SJCRH30 (cell line): ENCODE results near the gene CASK. TPM values are rescaled to one million over a fixed set of nuclear protein-coding genes. Genes with fewer than 3 reads are reported as not detected.

Experiments used
- DNase-seq, 2 experiments: peaks; one replicate each; pipeline ENCODE4 v3.0.0-alpha.2; 2015 to 2020
- H3K27ac ChIP-seq: fragments of 250-450 bp; sonication (Bioruptor Pico); 2 replicates; pipeline ENCODE4 v1.5.1; 2020; ENCODE audit warnings: mild to moderate bottlenecking, moderate library complexity
- H3K27me3 ChIP-seq: fragments of 250-450 bp; sonication (Bioruptor Pico); 2 replicates; pipeline ENCODE4 v1.5.1; 2020; ENCODE audit warnings: mild to moderate bottlenecking, moderate library complexity
- H3K36me3 ChIP-seq: fragments of 250-450 bp; sonication (Bioruptor Pico); 2 replicates; pipeline ENCODE4 v1.5.1; 2020; ENCODE audit warnings: mild to moderate bottlenecking, moderate library complexity
- H3K4me1 ChIP-seq: fragments of 250-450 bp; sonication (Bioruptor Pico); 2 replicates; pipeline ENCODE4 v1.5.1; 2020; ENCODE audit warnings: mild to moderate bottlenecking, moderate library complexity
- H3K4me3 ChIP-seq: fragments of 250-450 bp; sonication (Bioruptor Pico); 2 replicates; pipeline ENCODE4 v1.5.1; 2020; ENCODE audit warnings: mild to moderate bottlenecking, moderate library complexity
- H3K9me3 ChIP-seq: fragments of 250-450 bp; sonication (Bioruptor Pico); replicated peaks from 2 replicates; pipeline ENCODE4 v1.5.1; 2020; ENCODE audit warnings: mild to moderate bottlenecking, moderate library complexity
- total RNA-seq: library from RNA; depleted of rRNA; stranded (reverse); fragments of >200 nt; shearing (Covaris generic); gene quantifications from 2 replicates; pipeline ENCODE4 v1.2.3, GENCODE V29; 2014

Gene CASK
- total RNA-seq, 1 experiment from 2014 or later = 43.0 TPM

DNA sequence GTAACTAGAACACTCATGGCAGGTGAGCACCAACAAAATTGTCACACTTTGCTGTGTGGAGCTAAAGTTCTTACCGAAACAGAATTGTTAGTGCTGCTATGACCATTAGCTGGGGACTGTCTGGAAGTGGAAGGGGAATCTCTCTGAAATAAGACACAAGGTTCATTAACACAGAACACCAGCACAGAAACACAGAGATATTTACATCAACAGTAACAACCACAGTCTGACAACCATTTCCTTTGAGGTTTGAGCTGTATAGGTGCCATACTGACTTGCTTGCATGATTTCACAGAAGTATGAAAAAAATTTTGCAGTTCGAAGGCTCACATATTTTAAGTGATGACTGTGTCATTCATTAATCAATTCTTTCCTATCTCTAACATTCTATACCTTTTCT, 366.4 kb downstream of the CASK start:
- H3K4me1 ChIP-seq = peaks cover 12% of the 10 kb centered on the region
- H3K4me3 ChIP-seq = no peak overlapping the region
- no peaks in the 10 kb centered on the region for H3K9me3 ChIP-seq
- H3K27ac ChIP-seq = no peak overlapping the region
- no peaks in the 10 kb centered on the region for H3K36me3 ChIP-seq
- H3K27me3 ChIP-seq = no peaks in the 10 kb centered on the region
- DNase-seq = no peak

DNA sequence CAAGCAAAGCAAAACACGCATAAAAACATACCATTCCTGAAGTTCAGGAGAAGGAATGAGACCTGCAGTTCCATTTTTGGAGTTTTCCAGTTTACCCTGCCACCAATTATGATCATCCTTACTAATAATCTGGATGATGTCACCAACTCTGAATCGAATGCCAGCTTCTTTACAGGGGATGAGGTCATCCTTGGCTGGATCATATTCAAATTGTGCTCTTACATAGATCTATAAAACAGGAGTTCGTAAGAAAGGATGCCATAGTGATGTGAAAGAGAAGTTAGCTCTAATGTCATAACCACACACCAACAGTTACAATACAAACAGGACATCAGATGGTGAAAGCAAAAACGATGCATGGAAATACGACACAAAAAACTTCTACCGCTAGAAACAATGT, 369.7 kb downstream of the CASK start:
- no peak overlapping the region for H3K27ac ChIP-seq

DNA sequence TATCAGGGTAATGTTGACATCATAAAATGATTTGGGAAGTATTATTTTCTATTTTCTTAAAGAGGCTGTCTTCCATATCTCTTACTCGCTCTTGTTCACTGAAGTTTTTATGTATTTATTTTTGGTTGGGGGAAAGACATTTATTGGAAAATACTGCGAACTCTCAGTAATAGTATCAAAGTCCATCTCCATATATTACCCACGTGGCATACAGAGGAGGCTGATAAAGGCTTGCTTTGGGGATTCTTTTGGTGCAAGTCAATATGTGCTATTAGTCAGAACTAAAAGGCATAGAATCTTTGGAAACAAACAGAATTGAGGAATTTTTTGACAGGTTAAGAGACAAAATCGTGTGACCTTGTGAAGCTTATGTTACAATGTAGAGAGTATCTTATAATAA, 374.9 kb downstream of the CASK start:
- DNase-seq = no peak
- no peaks in the 10 kb centered on the region for H3K27me3 ChIP-seq

More for the DNA sequence above, 369.7 kb downstream of the CASK start:
- DNase-seq = peak in 1 of 2 experiments; percentile 2
- no peaks in the 10 kb centered on the region for H3K27me3 ChIP-seq
- H3K4me1 ChIP-seq = no peaks in the 10 kb centered on the region
- no peak overlapping the region for H3K4me3 ChIP-seq
- no peaks in the 10 kb centered on the region for H3K9me3 ChIP-seq
- no peaks in the 10 kb centered on the region for H3K36me3 ChIP-seq

DNA sequence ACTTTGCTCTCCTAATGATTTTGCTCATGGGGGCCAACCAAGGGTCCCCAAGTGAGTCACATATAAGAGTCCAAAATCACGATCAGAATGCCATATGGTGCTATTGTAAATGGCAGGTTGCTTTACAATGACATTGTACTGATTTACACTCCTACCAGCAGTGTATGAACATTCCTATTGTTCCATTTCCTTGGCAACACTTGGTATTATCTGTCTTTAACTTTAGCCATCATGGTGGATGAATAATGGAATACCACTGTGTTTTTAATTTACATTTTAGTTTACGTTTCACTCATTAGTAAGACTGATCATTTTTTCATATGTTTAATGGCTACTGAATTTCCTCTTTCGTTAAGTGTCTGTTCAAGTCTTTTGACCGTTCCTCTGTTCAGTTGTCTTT, 379.7 kb downstream of the CASK start:
- H3K36me3 ChIP-seq = no peaks in the 10 kb centered on the region; the same call in 1 of the 2 replicates
- H3K27ac ChIP-seq = no peak overlapping the region
- no peaks in the 10 kb centered on the region for H3K4me1 ChIP-seq
- no peaks in the 10 kb centered on the region for H3K27me3 ChIP-seq
- DNase-seq = no peak
- no peak overlapping the region for H3K4me3 ChIP-seq
- no peaks in the 10 kb centered on the region for H3K9me3 ChIP-seq

More for the DNA sequence above, 374.9 kb downstream of the CASK start:
- H3K27ac ChIP-seq = no peak overlapping the region
- no peaks in the 10 kb centered on the region for H3K4me1 ChIP-seq
- no peaks in the 10 kb centered on the region for H3K36me3 ChIP-seq
- no peaks in the 10 kb centered on the region for H3K9me3 ChIP-seq
- H3K4me3 ChIP-seq = no peak overlapping the region

DNA sequence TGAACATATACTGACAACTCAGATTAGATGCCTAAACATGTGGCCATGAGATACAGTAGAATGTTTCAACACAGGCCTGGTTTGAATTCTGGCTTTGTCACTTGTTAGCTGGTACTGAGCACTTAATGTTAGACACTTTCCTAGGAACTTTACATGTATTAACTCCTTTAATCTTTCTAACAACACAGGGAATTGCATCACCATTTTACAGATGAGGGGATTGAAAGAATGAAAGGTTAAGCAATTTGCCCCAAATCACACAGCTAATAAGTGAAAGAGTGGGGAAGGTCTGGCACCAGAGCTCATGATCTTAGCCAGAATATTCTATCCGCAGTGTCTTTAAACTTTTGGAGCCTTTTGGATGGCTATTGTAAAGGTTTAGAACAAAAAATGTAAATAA, 380.3 kb downstream of the CASK start:
- Histone ChIP-seq H3K27ac (no peak overlapping the region), H3K4me3 (no peak overlapping the region), H3K4me1 (no peaks in the 10 kb centered on the region), H3K36me3 (no peaks in the 10 kb centered on the region; the same call in 1 of the 2 replicates), H3K27me3 (no peaks in the 10 kb centered on the region), H3K9me3 (no peaks in the 10 kb centered on the region)
- DNase-seq = no peak

DNA sequence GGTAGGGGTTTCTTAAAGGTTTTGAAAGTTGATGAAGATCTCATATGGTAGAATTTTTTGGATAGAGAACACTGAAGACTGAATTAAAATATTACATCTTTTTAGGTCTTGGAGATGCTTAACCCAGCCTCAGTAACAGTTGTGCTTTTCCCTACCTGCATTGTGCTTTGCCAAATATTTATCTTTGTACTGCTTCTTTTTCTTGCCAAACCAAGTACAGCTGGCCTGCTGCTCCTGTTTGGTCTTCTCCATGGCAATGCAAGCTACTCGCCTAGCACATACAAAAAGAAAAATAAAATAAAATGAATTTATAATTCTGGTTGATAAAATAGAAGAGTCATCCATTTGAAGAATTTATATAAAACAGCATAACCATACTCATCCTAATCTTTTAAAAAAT, 380.8 kb downstream of the CASK start:
- Histone ChIP-seq H3K27ac (no peak overlapping the region), H3K4me1 (no peaks in the 10 kb centered on the region), H3K4me3 (no peak overlapping the region), H3K27me3 (no peaks in the 10 kb centered on the region), H3K36me3 (no peaks in the 10 kb centered on the region; the same call in 1 of the 2 replicates), H3K9me3 (no peaks in the 10 kb centered on the region)
- DNase-seq = no peak

DNA sequence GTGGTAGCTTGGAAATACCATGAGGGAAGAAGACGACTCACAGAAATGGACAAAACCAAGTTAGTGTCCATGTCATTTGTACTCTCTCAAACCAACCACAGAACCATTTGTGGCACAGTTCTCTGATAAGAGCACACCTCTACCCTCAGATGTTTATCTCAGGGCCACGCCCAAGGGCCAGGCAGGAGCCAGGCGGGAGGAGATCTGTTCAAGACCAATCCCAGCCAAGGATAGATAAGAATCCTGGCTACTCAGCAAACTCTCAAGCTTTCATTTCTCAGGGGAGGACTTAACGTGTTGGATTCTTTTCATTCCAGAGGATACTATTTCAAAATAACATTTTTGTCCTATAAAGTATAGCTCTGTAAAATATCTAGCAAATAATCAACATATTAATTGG, 381.2 kb downstream of the CASK start:
- Histone ChIP-seq H3K9me3 (no peaks in the 10 kb centered on the region), H3K4me3 (no peak overlapping the region), H3K27me3 (no peaks in the 10 kb centered on the region), H3K4me1 (no peaks in the 10 kb centered on the region), H3K36me3 (no peaks in the 10 kb centered on the region; the same call in 1 of the 2 replicates), H3K27ac (no peak overlapping the region)
- DNase-seq = no peak

DNA sequence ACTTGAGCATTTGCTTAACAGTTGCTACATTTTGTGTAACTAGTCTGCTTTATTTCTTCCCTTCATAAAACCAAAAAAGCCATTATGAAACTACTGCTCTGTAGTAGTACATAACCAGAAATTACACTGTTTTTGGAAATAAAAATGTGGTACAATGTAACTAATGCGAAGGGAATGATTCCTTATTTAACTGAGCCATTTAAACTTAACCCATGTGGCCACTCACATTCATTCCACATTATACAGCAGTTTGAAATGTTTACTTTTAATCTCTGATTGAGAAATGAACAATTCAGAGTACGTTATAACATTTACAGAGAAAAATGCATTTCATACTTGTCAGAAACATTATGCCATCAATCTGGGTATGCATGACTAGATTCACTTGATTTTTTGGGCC, 382.0 kb downstream of the CASK start:
- Histone ChIP-seq H3K36me3 (no peaks in the 10 kb centered on the region; the same call in 1 of the 2 replicates), H3K27ac (no peak overlapping the region), H3K9me3 (no peaks in the 10 kb centered on the region), H3K27me3 (no peaks in the 10 kb centered on the region), H3K4me1 (no peaks in the 10 kb centered on the region), H3K4me3 (no peak overlapping the region)
- DNase-seq = no peak

DNA sequence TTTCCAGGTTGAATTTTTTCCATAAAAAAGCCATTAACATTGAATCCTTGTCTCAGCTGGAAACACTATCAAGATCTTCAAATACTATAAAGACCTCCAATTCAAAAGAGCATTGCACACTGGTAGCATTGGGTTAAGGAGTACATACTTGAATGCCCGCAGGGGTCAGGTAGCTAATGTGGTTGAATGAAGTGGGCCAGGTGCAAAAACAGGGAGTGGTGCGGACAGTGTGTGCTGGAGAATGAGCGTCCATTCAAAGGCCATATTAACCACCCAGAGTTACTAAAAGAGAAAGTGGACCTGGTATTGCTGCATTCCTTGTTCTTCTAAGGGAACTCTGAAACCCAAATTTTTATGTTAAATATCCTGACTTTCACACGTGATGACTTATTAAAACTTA, 384.6 kb downstream of the CASK start:
- Histone ChIP-seq H3K4me3 (no peak overlapping the region), H3K4me1 (no peaks in the 10 kb centered on the region), H3K36me3 (no peaks in the 10 kb centered on the region; the same call in 1 of the 2 replicates), H3K27me3 (no peaks in the 10 kb centered on the region), H3K9me3 (no peaks in the 10 kb centered on the region), H3K27ac (no peak overlapping the region)
- no peak for DNase-seq

DNA sequence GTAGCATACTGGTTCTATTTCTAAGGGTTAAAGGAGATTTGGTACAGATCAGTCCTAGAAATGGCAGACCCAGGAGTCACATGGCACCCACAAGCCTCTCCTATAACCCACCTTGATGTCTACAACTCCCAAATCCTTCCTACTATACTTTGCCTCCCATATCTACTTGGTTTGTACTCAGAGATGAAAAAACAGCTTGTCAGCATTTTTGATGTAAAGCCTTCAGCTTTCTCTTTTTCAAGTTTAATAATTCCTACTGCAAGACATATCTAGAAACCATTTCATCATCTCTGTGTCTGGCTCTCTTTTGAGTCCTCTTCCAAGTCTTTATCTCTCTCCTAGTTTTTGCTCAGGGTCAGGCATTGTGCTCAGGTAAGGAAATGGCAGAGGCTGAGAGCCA, 393.3 kb downstream of the CASK start:
- DNase-seq = no peak
- Histone ChIP-seq H3K36me3 (no peaks in the 10 kb centered on the region; the same call in 1 of the 2 replicates), H3K27me3 (no peaks in the 10 kb centered on the region), H3K4me3 (no peak overlapping the region), H3K9me3 (no peaks in the 10 kb centered on the region), H3K4me1 (no peaks in the 10 kb centered on the region), H3K27ac (no peak overlapping the region)

DNA sequence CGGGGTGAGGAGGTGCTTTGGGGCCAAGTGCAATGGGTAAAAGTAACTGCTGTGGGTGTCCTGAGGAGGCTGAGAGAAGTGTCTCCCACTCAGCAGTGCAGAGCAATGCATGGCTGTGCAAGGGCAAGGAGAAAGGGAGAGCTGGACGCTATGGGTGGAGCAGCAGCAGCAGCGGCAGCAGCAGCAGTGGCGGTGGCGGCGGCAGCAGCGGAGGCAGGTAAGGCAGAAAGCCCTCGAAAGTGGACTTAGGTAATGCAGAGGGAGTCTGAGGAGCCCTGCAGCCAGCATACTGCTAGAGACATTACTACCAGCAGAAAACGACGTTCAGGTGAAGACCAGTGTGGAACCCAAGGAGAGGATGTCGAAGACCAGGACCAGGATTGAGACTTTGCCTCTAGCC, 394.1 kb downstream of the CASK start:
- Histone ChIP-seq H3K4me3 (no peak overlapping the region), H3K36me3 (no peaks in the 10 kb centered on the region; the same call in 1 of the 2 replicates), H3K9me3 (no peaks in the 10 kb centered on the region), H3K4me1 (no peaks in the 10 kb centered on the region), H3K27me3 (no peaks in the 10 kb centered on the region), H3K27ac (no peak overlapping the region)
- DNase-seq = no peak

DNA sequence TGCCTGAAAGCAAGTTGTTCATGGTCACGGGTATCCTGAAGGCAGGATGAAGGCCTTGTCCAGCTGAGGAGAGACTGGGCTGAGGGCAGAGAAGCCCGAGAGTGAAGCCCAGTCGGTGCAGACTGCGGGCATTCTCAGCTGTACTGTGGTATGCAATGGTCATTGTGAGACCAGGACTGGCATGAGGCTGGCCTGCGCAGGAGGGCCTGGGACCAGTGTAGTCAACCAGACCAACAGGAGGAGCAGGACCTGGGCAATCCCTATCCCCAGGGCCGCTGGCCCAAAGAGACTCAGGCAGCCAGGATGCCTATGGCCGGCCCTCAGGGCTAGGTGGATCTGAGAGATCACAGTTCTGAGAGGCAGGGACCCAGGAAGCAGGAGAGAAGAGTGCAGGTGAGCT, 394.6 kb downstream of the CASK start:
- Histone ChIP-seq H3K4me1 (no peaks in the 10 kb centered on the region), H3K4me3 (no peak overlapping the region), H3K27ac (no peak overlapping the region), H3K9me3 (no peaks in the 10 kb centered on the region), H3K27me3 (no peaks in the 10 kb centered on the region), H3K36me3 (no peaks in the 10 kb centered on the region; the same call in 1 of the 2 replicates)
- DNase-seq = no peak

DNA sequence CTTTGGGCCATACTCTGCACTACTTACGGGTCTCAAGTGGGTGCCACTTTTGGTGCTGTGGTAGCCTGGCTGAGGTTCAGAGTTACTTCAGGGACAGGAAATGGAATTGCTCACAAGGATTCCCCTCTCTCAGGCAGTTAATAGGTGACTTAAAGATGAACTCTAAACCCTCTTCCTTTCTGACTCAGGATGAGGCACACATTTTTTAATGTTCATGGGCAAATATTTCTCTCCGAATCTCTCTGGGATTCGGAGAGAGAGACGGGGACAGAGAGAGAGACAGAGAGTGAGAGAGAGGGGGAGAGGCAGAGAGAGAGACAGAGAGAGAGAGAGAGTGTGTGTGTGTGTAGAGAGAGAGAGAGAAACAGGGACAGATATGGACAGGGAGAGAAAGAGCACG, 396.4 kb downstream of the CASK start:
- Histone ChIP-seq H3K9me3 (no peaks in the 10 kb centered on the region), H3K4me1 (no peaks in the 10 kb centered on the region), H3K27me3 (no peaks in the 10 kb centered on the region), H3K27ac (no peak overlapping the region), H3K4me3 (no peak overlapping the region), H3K36me3 (no peaks in the 10 kb centered on the region; the same call in 1 of the 2 replicates)
- no peak for DNase-seq

DNA sequence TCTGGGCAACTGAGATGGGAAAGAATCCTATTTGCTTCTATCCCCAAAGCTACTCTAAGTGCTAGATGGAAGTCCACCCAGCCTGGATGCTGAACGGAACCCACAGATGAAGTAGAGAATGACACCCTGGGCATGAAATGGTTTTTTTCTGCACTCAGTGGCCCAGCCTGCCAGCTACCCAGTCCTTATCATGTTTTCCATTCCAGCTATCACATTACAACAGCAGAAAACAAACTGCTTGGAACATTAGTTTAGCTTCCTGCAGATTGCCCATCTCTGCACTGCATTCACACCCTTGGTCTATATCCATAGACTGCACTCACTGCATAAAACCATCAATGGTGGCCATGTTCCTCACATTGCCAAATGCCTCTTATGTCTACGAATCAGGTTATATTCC, 397.1 kb downstream of the CASK start:
- H3K27me3 ChIP-seq = no peaks in the 10 kb centered on the region
- no peaks in the 10 kb centered on the region for H3K4me1 ChIP-seq
- H3K27ac ChIP-seq = no peak overlapping the region
- H3K9me3 ChIP-seq = no peaks in the 10 kb centered on the region
- H3K4me3 ChIP-seq = no peak overlapping the region
- no peak for DNase-seq
- H3K36me3 ChIP-seq = no peaks in the 10 kb centered on the region; the same call in 1 of the 2 replicates

DNA sequence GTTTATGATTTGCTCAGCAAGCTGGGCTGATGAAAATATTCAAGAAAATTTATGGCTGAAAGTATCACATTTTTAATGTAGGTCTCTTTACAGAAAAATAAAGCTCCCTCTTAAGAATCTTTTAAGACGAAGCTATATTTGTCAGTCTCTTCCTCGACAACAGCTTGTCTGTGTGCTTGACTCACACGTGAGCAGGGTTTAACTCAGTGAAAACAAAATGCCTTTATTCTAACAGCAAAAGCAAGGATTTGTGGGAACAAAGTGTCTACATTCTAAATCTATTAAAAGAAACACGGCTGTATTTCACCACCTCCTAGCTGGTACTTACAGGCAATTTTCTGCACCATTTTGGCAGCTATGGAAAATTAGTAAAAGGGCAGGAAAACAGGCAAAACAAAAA, 400.7 kb downstream of the CASK start:
- no peaks in the 10 kb centered on the region for H3K9me3 ChIP-seq
- H3K27me3 ChIP-seq = no peaks in the 10 kb centered on the region
- DNase-seq = no peak
- H3K4me1 ChIP-seq = no peaks in the 10 kb centered on the region
- no peak overlapping the region for H3K27ac ChIP-seq
- H3K4me3 ChIP-seq = no peak overlapping the region
- no peaks in the 10 kb centered on the region; the same call in 1 of the 2 replicates for H3K36me3 ChIP-seq

DNA sequence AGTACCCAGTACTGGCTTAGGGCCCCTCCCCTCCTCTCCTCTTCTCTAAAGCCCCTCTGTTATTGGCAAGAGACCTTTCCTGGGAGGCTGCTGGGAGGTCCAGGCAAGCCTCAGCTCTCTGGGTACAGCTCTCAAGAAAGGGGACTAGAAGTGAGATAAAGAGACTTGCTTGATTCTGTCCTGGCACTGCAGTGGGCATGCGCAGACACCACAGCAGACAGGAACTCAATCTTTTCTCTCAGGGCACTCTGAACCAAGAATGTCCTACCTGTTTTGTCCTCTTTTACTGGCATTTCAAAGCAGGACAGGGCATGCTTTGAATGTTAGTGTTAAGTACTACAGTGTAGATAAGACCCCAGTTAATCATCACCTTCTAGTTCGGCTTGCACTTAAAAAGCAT, 401.3 kb downstream of the CASK start:
- H3K9me3 ChIP-seq = no peaks in the 10 kb centered on the region
- no peaks in the 10 kb centered on the region for H3K27me3 ChIP-seq
- no peak for DNase-seq
- H3K27ac ChIP-seq = no peak overlapping the region
- no peaks in the 10 kb centered on the region for H3K36me3 ChIP-seq
- no peaks in the 10 kb centered on the region for H3K4me1 ChIP-seq
- no peak overlapping the region for H3K4me3 ChIP-seq
